Peyer's patch (tissue), 4 donors: ENCODE results near the gene TRPV4.

ENCODE experiments used
- CTCF ChIP-seq, 6 experiments: fragments of 450-650 bp in 4 of 6; fragments of 200-600 bp in 2 of 6; sonication (generic) in 1 of 6; IDR thresholded peaks; one replicate each; pipeline ENCODE4 v1.5.1; 2017 to 2019; ENCODE audit warnings: antibody characterized with exemption in 6 of 6, mild to moderate bottlenecking in 3 of 6, moderate library complexity in 1 of 6
- POLR2A ChIP-seq, 2 donors: fragments of 450-650 bp; IDR thresholded peaks; one replicate each; pipeline ENCODE4 v1.5.1; 2017; ENCODE audit warnings: antibody characterized with exemption in 2 of 2, mild to moderate bottlenecking in 2 of 2, moderate library complexity in 2 of 2

GRCh38 chr12:109789526-109790048 is 43.6 kb downstream of the TRPV4 start:
- TF ChIP-seq CTCF (IDR thresholded peaks at IDR 0.05): no peak
- no peak for TF ChIP-seq POLR2A (IDR thresholded peaks at IDR 0.05)
